ENCODE results near the gene MIAT. TPM values are rescaled to one million over a fixed set of nuclear protein-coding genes. Genes with fewer than 3 reads are reported as not detected.

The MIAT gene
- total RNA-seq, 1 donor = 1.3 TPM

DNA sequence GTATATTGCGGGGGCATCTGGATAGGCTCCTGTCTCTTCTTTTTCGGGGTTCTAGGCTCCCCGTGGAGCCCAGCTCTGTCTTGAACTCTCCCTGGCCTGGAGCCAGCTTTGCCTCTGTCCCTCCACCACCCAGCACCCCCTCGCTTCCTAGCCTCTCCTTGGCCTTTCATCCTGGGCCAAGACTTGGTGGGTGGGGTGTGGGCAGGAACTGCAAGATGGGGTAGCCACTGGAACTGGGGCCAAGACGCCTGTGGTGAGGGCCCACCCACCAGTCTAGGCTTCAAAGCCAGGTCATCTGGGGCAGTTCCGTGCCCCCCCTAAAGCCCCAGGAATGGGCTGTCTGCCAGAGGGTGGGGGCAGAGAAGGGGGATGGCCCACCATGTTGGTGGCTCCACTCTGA is 37.9 kb upstream of the MIAT start:
- DNase-seq (ENCODE audit: low read depth) = no peak
- H3K4me3 ChIP-seq (ENCODE audit: low read depth, low read length) = no peak overlapping the region
- TF ChIP-seq, protein P1, sequence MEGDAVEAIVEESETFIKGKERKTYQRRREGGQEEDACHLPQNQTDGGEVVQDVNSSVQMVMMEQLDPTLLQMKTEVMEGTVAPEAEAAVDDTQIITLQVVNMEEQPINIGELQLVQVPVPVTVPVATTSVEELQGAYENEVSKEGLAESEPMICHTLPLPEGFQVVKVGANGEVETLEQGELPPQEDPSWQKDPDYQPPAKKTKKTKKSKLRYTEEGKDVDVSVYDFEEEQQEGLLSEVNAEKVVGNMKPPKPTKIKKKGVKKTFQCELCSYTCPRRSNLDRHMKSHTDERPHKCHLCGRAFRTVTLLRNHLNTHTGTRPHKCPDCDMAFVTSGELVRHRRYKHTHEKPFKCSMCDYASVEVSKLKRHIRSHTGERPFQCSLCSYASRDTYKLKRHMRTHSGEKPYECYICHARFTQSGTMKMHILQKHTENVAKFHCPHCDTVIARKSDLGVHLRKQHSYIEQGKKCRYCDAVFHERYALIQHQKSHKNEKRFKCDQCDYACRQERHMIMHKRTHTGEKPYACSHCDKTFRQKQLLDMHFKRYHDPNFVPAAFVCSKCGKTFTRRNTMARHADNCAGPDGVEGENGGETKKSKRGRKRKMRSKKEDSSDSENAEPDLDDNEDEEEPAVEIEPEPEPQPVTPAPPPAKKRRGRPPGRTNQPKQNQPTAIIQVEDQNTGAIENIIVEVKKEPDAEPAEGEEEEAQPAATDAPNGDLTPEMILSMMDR (IDR thresholded peaks at IDR 0.05; ENCODE audit: insufficient read depth, low read depth, low read length) = no peak

DNA sequence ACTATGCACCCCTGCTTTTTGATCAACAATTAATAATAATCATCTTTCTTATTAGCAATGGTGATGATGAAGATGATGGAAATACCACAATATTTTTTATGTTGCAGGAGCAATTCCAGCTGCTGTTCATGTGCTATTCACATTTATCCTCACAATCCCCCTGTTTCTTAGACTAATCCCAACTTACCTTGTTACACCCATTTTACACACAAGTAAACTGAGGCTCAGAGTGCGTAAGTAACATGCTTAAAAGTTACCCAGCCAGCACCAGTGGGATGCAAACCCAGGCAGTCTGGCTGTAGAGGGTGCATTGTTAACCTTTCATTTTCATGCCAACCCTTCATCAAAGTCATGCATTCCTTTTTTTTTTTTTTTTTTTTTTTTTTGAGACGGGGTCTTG is 37.2 kb upstream of the MIAT start:
- no peak overlapping the region for H3K4me3 ChIP-seq (ENCODE audit: low read depth, low read length)
- no peak for DNase-seq (ENCODE audit: low read depth)
- TF ChIP-seq, protein P1 (IDR thresholded peaks at IDR 0.05; ENCODE audit: insufficient read depth, low read depth, low read length) = no peak

DNA sequence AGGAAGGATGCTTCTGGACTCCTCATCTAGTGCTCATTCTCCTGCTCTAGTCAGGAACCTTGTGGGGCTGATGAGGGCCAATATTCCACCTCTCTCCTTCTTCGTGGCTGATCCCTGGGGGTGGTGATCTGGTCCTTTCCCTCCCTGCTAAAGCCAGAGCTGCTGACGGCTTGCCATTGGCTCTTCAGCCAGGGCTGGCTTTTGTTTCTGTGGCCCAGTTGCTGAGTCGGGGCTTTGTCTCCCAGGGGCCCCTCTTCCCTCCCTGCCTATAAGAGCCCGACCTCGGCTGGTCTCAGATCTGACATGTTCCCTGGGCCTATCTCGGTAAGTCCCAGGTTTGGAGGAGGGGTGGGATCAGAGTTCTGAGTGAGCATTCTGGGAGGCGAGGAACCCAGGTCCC is 35.7 kb upstream of the MIAT start, which contains the start of gene CRYBA4:
CRYBA4 (plus strand) TSS at position 301 of the 400 bp plus-strand sequence. CDS start 634 bp downstream, outside the sequence.
- H3K4me3 ChIP-seq (ENCODE audit: low read depth, low read length) = no peak within 1 kb of the TSS
- DNase-seq (ENCODE audit: low read depth) = no peak
- TF ChIP-seq, protein P1 (IDR thresholded peaks at IDR 0.05; ENCODE audit: insufficient read depth, low read depth, low read length) = no peak

DNA sequence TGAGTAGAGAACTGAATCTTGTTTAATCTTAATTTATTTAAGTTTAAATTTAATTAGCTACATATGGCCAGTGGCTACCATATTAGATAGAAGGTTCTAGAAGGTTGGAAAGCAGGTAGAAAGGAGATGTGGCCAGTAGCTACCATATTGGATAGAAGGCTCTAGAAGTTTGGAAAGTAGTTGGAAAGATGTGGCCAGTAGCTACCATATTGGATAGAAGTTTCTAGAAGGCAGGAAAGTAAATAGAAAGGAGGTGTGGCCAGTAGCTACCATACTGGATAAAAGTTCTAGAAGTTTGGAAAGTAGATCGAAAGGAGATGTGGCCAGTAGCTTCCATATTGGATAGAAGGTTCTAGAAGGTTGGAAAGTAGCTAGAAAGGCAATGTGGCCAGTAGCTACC is 33.4 kb upstream of the MIAT start:
- no peak for DNase-seq (ENCODE audit: low read depth)
- TF ChIP-seq, protein P1 (IDR thresholded peaks at IDR 0.05; ENCODE audit: insufficient read depth, low read depth, low read length) = no peak
- H3K4me3 ChIP-seq (ENCODE audit: low read depth, low read length) = no peak overlapping the region

DNA sequence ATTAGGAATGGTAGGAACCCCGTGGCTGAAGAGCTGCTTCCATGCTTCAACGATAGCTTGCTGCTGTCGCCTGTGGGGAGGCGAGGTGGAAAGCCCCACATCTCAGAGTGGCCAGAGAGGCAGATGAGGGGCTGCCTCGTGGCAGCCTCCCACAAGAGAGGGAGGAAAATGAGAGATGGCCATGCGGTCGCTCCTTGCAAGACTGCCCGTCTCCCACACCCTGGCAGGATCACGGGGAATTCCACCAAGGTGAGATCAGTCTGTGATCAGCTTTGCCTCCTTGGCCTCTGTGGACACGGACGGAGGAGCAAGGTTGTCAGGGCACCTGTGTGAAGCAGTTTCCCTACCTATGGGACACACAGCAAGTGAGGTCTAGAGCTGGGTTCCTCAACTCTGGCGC is 32.6 kb upstream of the MIAT start:
- no peak overlapping the region for H3K4me3 ChIP-seq (ENCODE audit: low read depth, low read length)
- no peak for DNase-seq (ENCODE audit: low read depth)
- TF ChIP-seq, protein P1 (IDR thresholded peaks at IDR 0.05; ENCODE audit: insufficient read depth, low read depth, low read length) = no peak

DNA sequence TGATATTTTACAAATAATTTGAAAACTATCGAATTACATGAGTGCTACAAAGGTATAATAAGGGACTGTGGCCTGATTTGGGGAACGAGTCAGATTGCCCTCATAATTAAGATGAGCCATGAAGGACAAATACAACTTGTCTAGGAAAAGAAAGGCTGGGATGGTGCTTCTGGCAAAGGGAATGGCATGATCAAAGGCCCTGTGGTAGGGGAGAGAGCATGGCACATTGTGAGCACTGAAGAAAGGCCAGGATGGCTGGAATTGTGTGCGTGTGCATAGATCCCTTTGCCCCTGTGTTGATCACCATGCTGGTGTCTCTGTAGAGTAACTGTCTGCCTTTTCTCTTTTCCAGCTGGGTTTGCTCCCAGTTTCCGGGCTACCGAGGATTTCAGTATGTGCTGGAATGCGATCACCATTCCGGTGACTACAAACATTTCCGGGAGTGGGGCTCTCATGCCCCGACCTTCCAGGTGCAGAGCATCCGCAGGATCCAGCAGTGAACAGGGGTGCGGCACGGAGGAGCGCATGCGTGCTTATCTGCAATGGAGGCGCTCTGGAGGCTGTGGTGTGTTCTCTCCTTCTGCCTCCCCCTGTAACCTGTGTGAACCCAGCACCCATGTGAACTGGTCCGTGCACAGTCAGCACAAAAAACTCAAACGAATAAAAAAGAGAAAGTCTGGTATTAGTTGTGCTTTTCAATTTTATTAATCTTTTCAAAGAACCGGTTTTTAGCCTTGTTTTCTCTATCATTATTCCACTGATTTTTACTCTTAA is 27.2 kb upstream of the MIAT start:
- TF ChIP-seq, protein P1 (IDR thresholded peaks at IDR 0.05; ENCODE audit: insufficient read depth, low read depth, low read length) = no peak
- H3K4me3 ChIP-seq (ENCODE audit: low read depth, low read length) = no peak overlapping the region
- no peak for DNase-seq (ENCODE audit: low read depth)

DNA sequence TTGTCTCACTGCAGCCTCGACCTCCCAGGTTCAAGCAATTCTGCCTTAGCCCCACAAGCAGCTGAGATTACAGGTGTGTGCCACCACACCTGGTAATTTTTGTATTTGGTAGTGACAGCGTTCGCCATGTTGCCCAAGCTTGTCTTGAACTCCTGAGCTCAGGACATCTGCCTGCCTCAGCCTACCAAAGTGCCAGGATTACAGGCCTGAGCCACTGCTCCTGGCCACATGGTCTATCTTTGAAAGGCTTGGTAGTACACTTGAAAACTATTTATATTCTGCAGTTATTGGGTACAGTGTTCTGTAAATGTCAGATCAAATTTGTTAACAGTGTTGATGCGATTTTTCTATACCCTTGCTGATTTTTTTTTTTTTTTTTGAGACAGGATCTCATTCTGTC is 26.1 kb upstream of the MIAT start:
- H3K4me3 ChIP-seq (ENCODE audit: low read depth, low read length) = no peak overlapping the region
- no peak for DNase-seq (ENCODE audit: low read depth)
- TF ChIP-seq, protein P1 (IDR thresholded peaks at IDR 0.05; ENCODE audit: insufficient read depth, low read depth, low read length) = no peak

Measured in fibroblast of villous mesenchyme (primary cell).